Gastroesophageal sphincter (tissue), 3 donors: ENCODE measurements around the gene SMYD4.

ENCODE experiments used
- POLR2A ChIP-seq, 2 donors: fragments of 450-650 bp; IDR thresholded peaks; one replicate each; pipeline ENCODE4 v1.6.1; 2017; ENCODE audit warnings: antibody characterized with exemption in 2 of 2, mild to moderate bottlenecking in 2 of 2, moderate library complexity in 1 of 2
- TF ChIP-seq, protein P1 (sequence below), 4 experiments: fragments of 200-600 bp in 2 of 4; fragments of 450-650 bp in 2 of 4; sonication (generic) in 1 of 4; IDR thresholded peaks; one replicate each; pipeline ENCODE4 v1.5.1; 2017 to 2019; ENCODE audit warnings: antibody characterized with exemption in 4 of 4, mild to moderate bottlenecking in 2 of 4, moderate library complexity in 2 of 4

DNA sequence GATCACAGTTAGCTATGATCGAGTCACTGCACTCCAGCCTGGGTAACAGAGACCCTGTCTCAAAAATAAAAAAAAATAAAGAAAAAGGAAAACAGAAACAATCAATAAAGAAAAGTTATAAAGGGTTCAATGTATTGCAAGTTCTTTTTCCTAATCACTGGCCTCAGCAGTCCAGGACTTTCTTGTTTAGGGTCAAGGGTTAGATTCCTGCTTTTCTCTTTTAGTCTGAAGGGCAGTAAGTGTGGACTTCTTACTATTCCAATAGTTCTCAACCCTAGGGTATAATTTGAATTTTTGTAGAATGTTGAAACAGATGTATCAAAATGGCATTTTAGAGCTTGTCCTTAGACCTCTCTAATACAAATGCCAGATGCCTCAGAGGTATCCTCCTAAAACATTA lies 27.3 kb downstream of the SMYD4 start:
- TF ChIP-seq POLR2A (IDR thresholded peaks at IDR 0.05), result no peak
- TF ChIP-seq, protein P1, sequence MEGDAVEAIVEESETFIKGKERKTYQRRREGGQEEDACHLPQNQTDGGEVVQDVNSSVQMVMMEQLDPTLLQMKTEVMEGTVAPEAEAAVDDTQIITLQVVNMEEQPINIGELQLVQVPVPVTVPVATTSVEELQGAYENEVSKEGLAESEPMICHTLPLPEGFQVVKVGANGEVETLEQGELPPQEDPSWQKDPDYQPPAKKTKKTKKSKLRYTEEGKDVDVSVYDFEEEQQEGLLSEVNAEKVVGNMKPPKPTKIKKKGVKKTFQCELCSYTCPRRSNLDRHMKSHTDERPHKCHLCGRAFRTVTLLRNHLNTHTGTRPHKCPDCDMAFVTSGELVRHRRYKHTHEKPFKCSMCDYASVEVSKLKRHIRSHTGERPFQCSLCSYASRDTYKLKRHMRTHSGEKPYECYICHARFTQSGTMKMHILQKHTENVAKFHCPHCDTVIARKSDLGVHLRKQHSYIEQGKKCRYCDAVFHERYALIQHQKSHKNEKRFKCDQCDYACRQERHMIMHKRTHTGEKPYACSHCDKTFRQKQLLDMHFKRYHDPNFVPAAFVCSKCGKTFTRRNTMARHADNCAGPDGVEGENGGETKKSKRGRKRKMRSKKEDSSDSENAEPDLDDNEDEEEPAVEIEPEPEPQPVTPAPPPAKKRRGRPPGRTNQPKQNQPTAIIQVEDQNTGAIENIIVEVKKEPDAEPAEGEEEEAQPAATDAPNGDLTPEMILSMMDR (IDR thresholded peaks at IDR 0.05), result no peak
